ENCODE results near the gene CACNG4. TPM values are rescaled to one million over a fixed set of nuclear protein-coding genes. Genes with fewer than 3 reads are reported as not detected.

CACNG4 gene
- total RNA-seq, 2 experiments from 2014 or later: not detected

- no peak overlapping the region for H3K27ac Mint-ChIP-seq
- DNase-seq: no peak
- no peaks in the 10 kb centered on the region for H3K36me3 Mint-ChIP-seq (ENCODE audit: low read depth)
- ChIA-PET POLR2A (no interaction called here), CTCF (no interaction called here)
- no peak overlapping the region for H3K4me3 Mint-ChIP-seq
- H3K27me3 Mint-ChIP-seq: peaks cover 16% of the 10 kb centered on the region
- no peaks in the 10 kb centered on the region for H3K4me1 Mint-ChIP-seq
- H3K9me3 Mint-ChIP-seq: no peaks in the 10 kb centered on the region
Measured at GRCh38 chr17:67011527-67012175, 47.1 kb downstream of the CACNG4 start.

- ChIA-PET POLR2A (no interaction called here), CTCF (interaction anchor here (0.6 kb wide), 1 partner anchor 57 kb away, joined by 4 read pairs; no protein-coding TSS in a partner anchor)
- Mint-ChIP-seq H3K4me3 (no peak overlapping the region), H3K27ac (no peak overlapping the region), H3K9me3 (no peaks in the 10 kb centered on the region), H3K4me1 (no peaks in the 10 kb centered on the region), H3K36me3 (ENCODE audit: low read depth) (no peaks in the 10 kb centered on the region), H3K27me3 (peaks cover 15% of the 10 kb centered on the region)
- no peak for DNase-seq
Measured at GRCh38 chr17:67013891-67014290, 49.4 kb downstream of the CACNG4 start.

DNA sequence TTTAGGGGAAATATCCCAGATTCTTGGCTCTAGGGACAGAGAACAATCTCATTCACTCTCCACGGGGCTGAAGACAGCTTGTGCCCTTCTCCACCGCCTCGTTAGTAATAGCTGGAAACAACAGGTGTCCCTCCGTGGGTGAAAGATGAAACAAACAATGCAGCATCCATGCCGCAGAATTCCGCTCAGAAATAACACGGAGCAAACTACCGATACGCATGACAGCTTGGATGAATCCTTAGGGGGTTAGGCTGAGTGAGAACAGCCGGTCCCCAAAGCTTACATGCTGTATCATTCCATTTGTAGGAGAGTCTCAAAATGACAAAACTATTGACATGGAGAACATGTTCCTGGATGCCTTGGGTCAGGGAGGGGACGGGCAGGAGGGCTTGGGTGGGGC lies 50.5 kb downstream of the CACNG4 start:
- Mint-ChIP-seq H3K9me3 (no peaks in the 10 kb centered on the region), H3K36me3 (ENCODE audit: low read depth) (no peaks in the 10 kb centered on the region), H3K27ac (no peak overlapping the region), H3K4me3 (no peak overlapping the region), H3K4me1 (no peaks in the 10 kb centered on the region), H3K27me3 (peaks cover 11% of the 10 kb centered on the region)
- CTCF ChIA-PET: interaction anchor here (0.7 kb wide), 1 partner anchor 66 kb away, joined by 3 read pairs; no protein-coding TSS in a partner anchor
- POLR2A ChIA-PET: no interaction called here
- no peak for DNase-seq

GRCh38 chr17:67016039-67016762 lies 51.7 kb downstream of the CACNG4 start:
- no peak overlapping the region for H3K27ac Mint-ChIP-seq
- no peaks in the 10 kb centered on the region for H3K9me3 Mint-ChIP-seq
- H3K4me1 Mint-ChIP-seq: no peaks in the 10 kb centered on the region
- CTCF ChIA-PET: no interaction called here
- no peak overlapping the region for H3K4me3 Mint-ChIP-seq
- no peak for DNase-seq
- POLR2A ChIA-PET: no interaction called here
- H3K36me3 Mint-ChIP-seq (ENCODE audit: low read depth): no peaks in the 10 kb centered on the region
- H3K27me3 Mint-ChIP-seq: peaks cover 7% of the 10 kb centered on the region

DNA sequence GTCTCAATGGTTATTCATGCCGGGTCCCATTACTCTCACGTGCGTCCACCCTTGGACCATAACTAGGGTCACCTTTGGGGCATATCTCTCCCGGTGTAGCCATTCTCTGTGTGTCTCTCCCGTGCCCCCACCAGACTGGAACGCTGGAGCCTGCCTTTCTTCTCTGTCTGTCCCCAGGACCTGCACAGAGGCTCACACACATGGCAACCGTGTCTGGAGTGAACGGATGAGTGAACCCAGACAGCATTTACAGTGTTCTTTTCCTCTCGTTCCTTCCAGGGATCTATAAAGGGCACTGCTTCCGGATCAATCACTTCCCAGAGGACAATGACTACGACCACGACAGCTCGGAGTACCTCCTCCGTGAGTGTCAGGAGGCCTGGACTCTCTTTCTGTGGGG lies 53.4 kb downstream of the CACNG4 start:
- no peaks in the 10 kb centered on the region for H3K36me3 Mint-ChIP-seq (ENCODE audit: low read depth)

GRCh38 chr17:67018471-67019434 lies 54.2 kb downstream of the CACNG4 start:
- Mint-ChIP-seq H3K4me3 (no peak overlapping the region), H3K9me3 (no peaks in the 10 kb centered on the region), H3K27me3 (peaks cover 1% of the 10 kb centered on the region), H3K4me1 (no peaks in the 10 kb centered on the region), H3K27ac (no peak overlapping the region), H3K36me3 (ENCODE audit: low read depth) (no peaks in the 10 kb centered on the region)
- CTCF ChIA-PET: no interaction called here
- POLR2A ChIA-PET: no interaction called here
- no peak for DNase-seq

More for the DNA sequence above, 53.4 kb downstream of the CACNG4 start:
- POLR2A ChIA-PET: no interaction called here
- no peaks in the 10 kb centered on the region for H3K4me1 Mint-ChIP-seq
- no peak for DNase-seq
- H3K27me3 Mint-ChIP-seq: peaks cover 1% of the 10 kb centered on the region
- H3K27ac Mint-ChIP-seq: no peak overlapping the region
- H3K4me3 Mint-ChIP-seq: no peak overlapping the region
- no peaks in the 10 kb centered on the region for H3K9me3 Mint-ChIP-seq
- CTCF ChIA-PET: no interaction called here

- CTCF ChIA-PET: no interaction called here
Measured at GRCh38 chr17:67019809-67020208, 55.3 kb downstream of the CACNG4 start.

GRCh38 chr17:67020293-67020766 lies 55.8 kb downstream of the CACNG4 start:
- H3K36me3 Mint-ChIP-seq (ENCODE audit: low read depth): no peaks in the 10 kb centered on the region
- DNase-seq: no peak
- no peak overlapping the region for H3K4me3 Mint-ChIP-seq
- H3K9me3 Mint-ChIP-seq: no peaks in the 10 kb centered on the region
- no peaks in the 10 kb centered on the region for H3K4me1 Mint-ChIP-seq
- ChIA-PET CTCF (no interaction called here), POLR2A (no interaction called here)
- H3K27ac Mint-ChIP-seq: no peak overlapping the region
- H3K27me3 Mint-ChIP-seq: peaks cover 1% of the 10 kb centered on the region

More at GRCh38 chr17:67019809-67020208, 55.3 kb downstream of the CACNG4 start:
- POLR2A ChIA-PET: no interaction called here
- no peak overlapping the region for H3K27ac Mint-ChIP-seq
- no peak for DNase-seq
- no peak overlapping the region for H3K4me3 Mint-ChIP-seq
- no peaks in the 10 kb centered on the region for H3K9me3 Mint-ChIP-seq
- H3K27me3 Mint-ChIP-seq: peaks cover 1% of the 10 kb centered on the region
- H3K36me3 Mint-ChIP-seq (ENCODE audit: low read depth): no peaks in the 10 kb centered on the region
- H3K4me1 Mint-ChIP-seq: no peaks in the 10 kb centered on the region

DNA sequence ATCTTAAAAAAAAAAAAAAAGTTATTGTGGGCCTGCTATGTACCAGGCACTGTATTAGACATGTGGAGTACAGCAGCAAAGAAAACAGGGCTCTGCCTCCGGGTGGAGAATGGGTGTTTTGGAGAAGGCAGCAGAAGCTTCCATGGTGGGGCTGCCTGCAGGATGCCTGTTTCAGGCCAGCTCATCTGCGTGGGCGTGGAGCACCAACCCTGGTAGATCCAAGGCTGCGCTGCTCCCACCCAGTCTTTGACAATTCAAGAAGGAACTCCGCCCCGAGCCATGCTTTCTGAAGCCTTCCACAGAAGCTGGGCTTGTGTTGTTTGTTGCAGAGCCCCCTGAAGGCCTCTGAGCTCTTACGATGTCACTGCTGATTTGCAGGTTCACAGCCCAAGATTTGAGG lies 56.7 kb downstream of the CACNG4 start:
- Mint-ChIP-seq H3K27me3 (peaks cover 1% of the 10 kb centered on the region), H3K9me3 (no peaks in the 10 kb centered on the region), H3K4me3 (no peak overlapping the region), H3K4me1 (no peaks in the 10 kb centered on the region), H3K36me3 (ENCODE audit: low read depth) (no peaks in the 10 kb centered on the region), H3K27ac (no peak overlapping the region)
- ChIA-PET CTCF (no interaction called here), POLR2A (no interaction called here)
- DNase-seq: no peak

- H3K27ac Mint-ChIP-seq: no peak overlapping the region
- no peaks in the 10 kb centered on the region for H3K4me1 Mint-ChIP-seq
- ChIA-PET CTCF (no interaction called here), POLR2A (no interaction called here)
- peaks cover 1% of the 10 kb centered on the region for H3K27me3 Mint-ChIP-seq
- H3K36me3 Mint-ChIP-seq (ENCODE audit: low read depth): no peaks in the 10 kb centered on the region
- no peaks in the 10 kb centered on the region for H3K9me3 Mint-ChIP-seq
- no peak overlapping the region for H3K4me3 Mint-ChIP-seq
- DNase-seq: no peak
Measured at GRCh38 chr17:67021743-67022450, 57.4 kb downstream of the CACNG4 start.

DNA sequence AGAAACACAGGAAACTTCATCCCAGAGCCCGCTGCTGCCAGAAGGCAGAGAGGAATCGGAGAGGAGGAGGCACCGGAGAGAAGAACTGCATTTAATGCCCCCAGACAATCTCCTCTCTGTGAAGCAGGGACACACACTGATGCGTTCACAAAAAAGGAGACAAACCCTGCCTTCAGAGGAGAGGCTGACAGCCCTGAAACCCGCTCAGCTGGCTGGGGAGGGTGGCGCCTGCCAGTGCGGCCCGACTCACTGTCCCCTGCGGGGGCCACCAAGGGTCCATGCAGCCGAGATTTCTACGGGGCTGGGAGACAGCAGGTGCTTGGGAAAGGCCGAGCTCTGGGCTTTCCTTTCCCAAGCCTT lies 57.9 kb downstream of the CACNG4 start:
- Mint-ChIP-seq H3K9me3 (no peaks in the 10 kb centered on the region), H3K27ac (no peak overlapping the region), H3K4me1 (no peaks in the 10 kb centered on the region), H3K27me3 (no peaks in the 10 kb centered on the region), H3K36me3 (ENCODE audit: low read depth) (no peaks in the 10 kb centered on the region), H3K4me3 (no peak overlapping the region)
- ChIA-PET CTCF (no interaction called here), POLR2A (no interaction called here)
- no peak for DNase-seq

- no peak overlapping the region for H3K4me3 Mint-ChIP-seq
- H3K27me3 Mint-ChIP-seq: no peaks in the 10 kb centered on the region
- POLR2A ChIA-PET: no interaction called here
- CTCF ChIA-PET: no interaction called here
- H3K9me3 Mint-ChIP-seq: no peaks in the 10 kb centered on the region
- no peaks in the 10 kb centered on the region for H3K36me3 Mint-ChIP-seq (ENCODE audit: low read depth)
- no peak overlapping the region for H3K27ac Mint-ChIP-seq
- DNase-seq: no peak
- no peaks in the 10 kb centered on the region for H3K4me1 Mint-ChIP-seq
Measured at GRCh38 chr17:67024736-67025135, 60.2 kb downstream of the CACNG4 start.

Data from activated CD4-positive, alpha-beta memory T cell treated with anti-CD3 and anti-CD28 coated beads, Interleukin-2, amount 10 ng/mL, durations not matched to agents 7 days and 5 days (primary cell).